Nephron progenitor cell (in vitro differentiated cells): ENCODE results near the gene TMEM263.

Experiments
- DNase-seq: peaks from one replicate; pipeline ENCODE4 v3.0.0; 2021
- H3K27ac Mint-ChIP-seq: 2 replicates; pipeline ENCODE4 v1.8.0; 2021; ENCODE audit warnings: mild to moderate bottlenecking, moderate library complexity, mixed read lengths
- H3K27me3 Mint-ChIP-seq: 2 replicates; pipeline ENCODE4 v1.8.0; 2021; ENCODE audit warnings: mild to moderate bottlenecking, low read depth, mixed read lengths; ENCODE audit not compliant: poor library complexity
- H3K36me3 Mint-ChIP-seq: 2 replicates; pipeline ENCODE4 v1.8.0; 2021; ENCODE audit warnings: low read depth, mixed read lengths
- H3K4me1 Mint-ChIP-seq: 2 replicates; pipeline ENCODE4 v1.8.0; 2021; ENCODE audit warnings: mixed read lengths
- H3K4me3 Mint-ChIP-seq: 2 replicates; pipeline ENCODE4 v1.8.0; 2021; ENCODE audit warnings: mild to moderate bottlenecking, moderate library complexity, mixed read lengths
- H3K9me3 Mint-ChIP-seq: 2 replicates; pipeline ENCODE4 v1.8.0; 2021; ENCODE audit warnings: mild to moderate bottlenecking, moderate library complexity, mixed read lengths
- TF ChIP-seq, protein P1 (sequence below): fragments of 200-600 bp; sonication (generic); IDR thresholded peaks from 2 replicates; pipeline ENCODE4 v1.5.0; 2021; ENCODE audit warnings: antibody characterized with exemption

TMEM263 gene

DNA sequence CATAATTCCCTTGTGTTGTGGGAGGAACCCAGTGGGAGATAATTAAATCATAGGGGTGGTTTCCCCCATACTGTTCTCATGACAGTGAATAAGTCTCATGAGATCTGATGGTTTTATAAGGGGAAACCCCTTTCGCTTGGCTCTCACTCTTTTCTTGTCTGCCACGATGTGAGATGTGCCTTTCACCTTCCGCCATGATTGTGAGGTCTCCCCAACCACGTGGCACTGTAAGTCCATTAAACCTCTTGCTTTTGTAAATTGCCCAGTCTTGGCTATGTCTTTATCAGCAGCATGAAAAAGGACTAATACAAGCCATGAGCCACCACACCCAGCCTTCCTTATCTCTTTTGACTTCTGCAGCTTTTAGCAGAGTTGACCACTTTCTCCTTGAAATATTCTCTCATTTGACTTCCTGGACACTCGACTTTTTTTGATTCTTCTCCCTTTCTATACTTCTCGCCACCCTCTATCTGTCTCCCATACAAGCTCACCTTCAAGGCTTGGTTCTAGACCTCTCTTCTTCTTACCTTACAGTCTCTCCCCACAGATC, 29.0 kb downstream of the TMEM263 start:
- H3K4me3 Mint-ChIP-seq = peak overlapping the region; percentile 7
- H3K36me3 Mint-ChIP-seq = peaks cover 32% of the 10 kb centered on the region
- H3K9me3 Mint-ChIP-seq = no peaks in the 10 kb centered on the region
- H3K27ac Mint-ChIP-seq = no peak overlapping the region
- TF ChIP-seq, protein P1, sequence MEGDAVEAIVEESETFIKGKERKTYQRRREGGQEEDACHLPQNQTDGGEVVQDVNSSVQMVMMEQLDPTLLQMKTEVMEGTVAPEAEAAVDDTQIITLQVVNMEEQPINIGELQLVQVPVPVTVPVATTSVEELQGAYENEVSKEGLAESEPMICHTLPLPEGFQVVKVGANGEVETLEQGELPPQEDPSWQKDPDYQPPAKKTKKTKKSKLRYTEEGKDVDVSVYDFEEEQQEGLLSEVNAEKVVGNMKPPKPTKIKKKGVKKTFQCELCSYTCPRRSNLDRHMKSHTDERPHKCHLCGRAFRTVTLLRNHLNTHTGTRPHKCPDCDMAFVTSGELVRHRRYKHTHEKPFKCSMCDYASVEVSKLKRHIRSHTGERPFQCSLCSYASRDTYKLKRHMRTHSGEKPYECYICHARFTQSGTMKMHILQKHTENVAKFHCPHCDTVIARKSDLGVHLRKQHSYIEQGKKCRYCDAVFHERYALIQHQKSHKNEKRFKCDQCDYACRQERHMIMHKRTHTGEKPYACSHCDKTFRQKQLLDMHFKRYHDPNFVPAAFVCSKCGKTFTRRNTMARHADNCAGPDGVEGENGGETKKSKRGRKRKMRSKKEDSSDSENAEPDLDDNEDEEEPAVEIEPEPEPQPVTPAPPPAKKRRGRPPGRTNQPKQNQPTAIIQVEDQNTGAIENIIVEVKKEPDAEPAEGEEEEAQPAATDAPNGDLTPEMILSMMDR = no peak
- DNase-seq = no peak
- H3K4me1 Mint-ChIP-seq = peaks cover 32% of the 10 kb centered on the region
- no peaks in the 10 kb centered on the region for H3K27me3 Mint-ChIP-seq

DNA sequence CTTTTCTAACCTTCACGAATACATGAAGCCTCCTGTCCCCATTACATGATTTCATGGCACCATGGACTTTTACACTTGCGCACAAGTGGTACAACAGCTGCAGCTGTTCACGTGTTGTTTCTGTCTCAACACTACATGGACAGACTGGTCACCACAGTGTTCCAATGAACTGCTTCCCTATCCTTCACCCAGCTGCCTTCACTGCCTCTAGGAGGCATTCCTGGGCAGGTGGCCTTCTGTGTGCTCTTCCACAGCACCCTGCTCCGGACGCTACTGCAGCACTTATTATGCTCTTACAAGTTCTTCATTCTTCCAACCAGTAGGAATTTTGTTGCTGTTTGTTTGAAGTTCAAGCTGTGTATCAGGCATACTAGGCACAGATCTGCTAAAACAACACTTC, 29.8 kb downstream of the TMEM263 start:
- Mint-ChIP-seq H3K4me3 (peak overlapping the region; percentile 93), H3K27ac (no peak overlapping the region)

DNA sequence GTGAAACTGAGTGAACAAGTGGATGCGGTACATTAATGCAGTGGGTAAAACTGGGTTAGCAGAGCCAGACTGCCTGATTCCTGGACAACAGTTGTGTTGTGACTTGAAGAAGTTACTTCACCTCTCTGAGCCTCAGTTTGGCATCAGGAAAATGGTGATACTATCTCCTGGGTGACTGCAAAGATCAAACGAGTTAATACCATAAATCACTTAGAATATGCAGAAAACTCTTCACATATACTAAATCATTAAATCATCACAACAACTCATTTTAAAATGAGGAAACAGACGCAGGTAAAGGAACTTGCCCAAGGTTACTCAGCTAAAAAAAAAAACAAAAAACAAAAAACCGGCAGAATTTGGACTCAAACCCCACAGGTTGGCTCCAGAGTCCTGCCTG, 30.4 kb downstream of the TMEM263 start:
- Mint-ChIP-seq H3K9me3 (no peaks in the 10 kb centered on the region), H3K27ac (no peak overlapping the region), H3K4me3 (peak overlapping the region; percentile 93), H3K36me3 (peaks cover 32% of the 10 kb centered on the region), H3K4me1 (peaks cover 32% of the 10 kb centered on the region), H3K27me3 (no peaks in the 10 kb centered on the region)
- DNase-seq = no peak
- TF ChIP-seq, protein P1 = no peak

More for the DNA sequence above, 29.8 kb downstream of the TMEM263 start:
- DNase-seq = no peak
- H3K36me3 Mint-ChIP-seq = peaks cover 32% of the 10 kb centered on the region
- H3K27me3 Mint-ChIP-seq = no peaks in the 10 kb centered on the region
- peaks cover 32% of the 10 kb centered on the region for H3K4me1 Mint-ChIP-seq
- TF ChIP-seq, protein P1 = no peak
- no peaks in the 10 kb centered on the region for H3K9me3 Mint-ChIP-seq

DNA sequence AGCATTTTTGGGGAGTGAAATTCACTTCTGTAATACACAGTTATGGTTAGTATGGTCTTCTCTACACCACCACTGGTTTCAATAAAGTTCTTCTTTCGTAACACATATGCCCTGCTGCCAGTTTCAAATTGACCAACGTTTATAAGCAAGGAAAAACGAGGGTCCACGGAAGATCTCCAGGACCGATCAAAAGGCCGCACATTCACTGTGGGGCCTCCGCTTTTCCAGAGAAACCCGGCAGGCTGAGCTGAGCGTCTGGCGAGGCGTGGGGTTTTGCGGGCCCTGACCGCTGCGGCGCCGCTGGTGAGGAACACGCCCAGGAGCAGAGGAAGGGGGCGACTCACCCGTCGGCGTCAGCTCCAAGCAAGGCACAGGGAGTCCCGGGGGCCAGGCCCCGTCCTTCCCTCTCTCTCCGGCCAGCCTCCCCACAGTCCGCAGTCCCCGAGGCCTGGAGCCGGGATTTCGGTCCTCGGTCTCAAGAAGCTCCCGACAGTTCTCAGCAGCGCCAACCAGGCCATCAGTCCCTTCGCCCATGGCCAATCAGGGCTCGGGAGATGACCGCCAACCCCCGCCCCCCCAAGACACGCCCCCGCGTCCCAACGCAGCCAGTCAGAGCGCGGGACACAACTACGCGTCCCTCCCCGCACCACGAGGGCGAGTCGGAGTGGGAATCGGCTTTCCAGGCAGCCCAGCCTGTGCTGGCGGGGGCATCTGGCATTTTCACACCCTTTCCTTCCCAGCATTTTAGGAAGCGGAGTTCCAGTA, 31.1 kb downstream of the TMEM263 start, which contains the start of gene MTERF2:
Gene MTERF2, minus strand, starts transcription at position 522 of the 765 bp plus-strand sequence. CDS start 8,432 bp downstream, outside the sequence.
- Mint-ChIP-seq H3K4me1 (peaks cover 32% of the 10 kb centered on the region), H3K9me3 (no peaks in the 10 kb centered on the region), H3K36me3 (peaks cover 32% of the 10 kb centered on the region), H3K27ac (peak within 1 kb of the TSS; percentile 78), H3K4me3 (peak within 1 kb of the TSS; percentile 93), H3K27me3 (no peaks in the 10 kb centered on the region)
- TF ChIP-seq, protein P1 = no peak
- DNase-seq = peak; percentile 90

DNA sequence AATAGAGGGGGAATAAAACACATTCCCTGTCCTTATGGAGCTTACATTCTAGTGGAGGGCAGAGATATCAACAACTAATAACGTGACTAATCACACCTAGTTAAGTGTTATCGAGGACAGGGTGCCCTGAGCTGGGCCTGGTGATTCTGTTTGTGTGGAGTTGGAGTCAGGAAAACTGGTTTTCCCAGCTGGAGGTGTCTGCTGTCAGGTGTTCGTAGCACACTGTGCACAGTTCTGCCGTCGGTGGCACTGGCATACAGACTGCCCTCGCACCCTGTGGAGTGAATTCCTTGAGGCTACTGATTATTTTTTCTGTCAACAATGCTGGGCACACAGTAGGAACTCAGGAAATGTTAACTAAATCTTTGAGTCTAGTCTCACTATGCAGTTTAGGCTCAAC, 32.1 kb downstream of the TMEM263 start:
- Mint-ChIP-seq H3K36me3 (peaks cover 28% of the 10 kb centered on the region), H3K27ac (no peak overlapping the region)
- TF ChIP-seq, protein P1 = no peak

More for the DNA sequence above, 32.1 kb downstream of the TMEM263 start:
- Mint-ChIP-seq H3K9me3 (no peaks in the 10 kb centered on the region), H3K27me3 (no peaks in the 10 kb centered on the region), H3K4me1 (peaks cover 32% of the 10 kb centered on the region), H3K4me3 (peak overlapping the region; percentile 93)
- DNase-seq = no peak
